ENCODE data around the gene ADK.

DNA sequence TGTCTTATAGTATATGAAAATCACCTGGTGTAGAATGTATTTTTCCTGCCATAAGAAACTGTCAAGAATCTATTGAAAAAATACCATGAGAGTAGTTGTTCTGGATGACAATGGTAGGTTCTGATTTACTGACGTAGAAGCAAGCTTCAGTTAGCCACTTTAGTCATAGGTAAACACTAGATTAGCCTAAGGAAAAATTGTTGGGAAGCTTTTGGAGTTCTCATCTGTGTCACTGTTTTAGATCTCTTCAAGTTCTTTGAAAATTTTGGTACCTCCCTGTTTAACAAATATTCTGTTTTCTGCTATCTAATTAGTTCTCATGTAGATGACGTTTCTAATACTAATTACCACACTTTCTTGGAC, 131.8 kb downstream of the ADK start:
- TF ChIP-seq, protein P1, sequence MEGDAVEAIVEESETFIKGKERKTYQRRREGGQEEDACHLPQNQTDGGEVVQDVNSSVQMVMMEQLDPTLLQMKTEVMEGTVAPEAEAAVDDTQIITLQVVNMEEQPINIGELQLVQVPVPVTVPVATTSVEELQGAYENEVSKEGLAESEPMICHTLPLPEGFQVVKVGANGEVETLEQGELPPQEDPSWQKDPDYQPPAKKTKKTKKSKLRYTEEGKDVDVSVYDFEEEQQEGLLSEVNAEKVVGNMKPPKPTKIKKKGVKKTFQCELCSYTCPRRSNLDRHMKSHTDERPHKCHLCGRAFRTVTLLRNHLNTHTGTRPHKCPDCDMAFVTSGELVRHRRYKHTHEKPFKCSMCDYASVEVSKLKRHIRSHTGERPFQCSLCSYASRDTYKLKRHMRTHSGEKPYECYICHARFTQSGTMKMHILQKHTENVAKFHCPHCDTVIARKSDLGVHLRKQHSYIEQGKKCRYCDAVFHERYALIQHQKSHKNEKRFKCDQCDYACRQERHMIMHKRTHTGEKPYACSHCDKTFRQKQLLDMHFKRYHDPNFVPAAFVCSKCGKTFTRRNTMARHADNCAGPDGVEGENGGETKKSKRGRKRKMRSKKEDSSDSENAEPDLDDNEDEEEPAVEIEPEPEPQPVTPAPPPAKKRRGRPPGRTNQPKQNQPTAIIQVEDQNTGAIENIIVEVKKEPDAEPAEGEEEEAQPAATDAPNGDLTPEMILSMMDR (IDR thresholded peaks at IDR 0.05), result no peak
- TF ChIP-seq POLR2A (IDR thresholded peaks at IDR 0.05), result no peak

Measured in thyroid gland (tissue), 4 donors.